Calu3 (cell line): Measurements from ENCODE around the gene OR4K1. TPM values are rescaled to one million over a fixed set of nuclear protein-coding genes. Genes with fewer than 3 reads are reported as not detected.

Source experiments
- BruUV-seq: library from RNA; stranded (reverse); fragments of 400-500 nt; replicated peaks from 2 replicates; lab custom pipeline; 2021; lab: Mats Ljungman, UMichigan
- CTCF ChIA-PET: fragments of 300-600 bp; sonication (Branson Sonifier 250); formaldehyde crosslinking; loops from one replicate; lab custom pipeline; 2022; ENCODE audit warnings: antibody characterized with exemption; lab: Charles Lee
- DNase-seq: peaks from one replicate; pipeline ENCODE4 v3.0.0; 2022
- H3K27ac Mint-ChIP-seq: one replicate; pipeline ENCODE4 v1.8.0; 2022; ENCODE audit warnings: mixed read lengths; ENCODE audit not compliant: unreplicated experiment
- H3K27me3 Mint-ChIP-seq: one replicate; pipeline ENCODE4 v1.8.0; 2022; ENCODE audit warnings: mixed read lengths; ENCODE audit not compliant: unreplicated experiment
- H3K36me3 Mint-ChIP-seq: one replicate; pipeline ENCODE4 v1.8.0; 2022; ENCODE audit warnings: mild to moderate bottlenecking, moderate library complexity, mixed read lengths; ENCODE audit not compliant: insufficient read depth, unreplicated experiment
- H3K4me1 Mint-ChIP-seq: one replicate; pipeline ENCODE4 v1.8.0; 2022; ENCODE audit warnings: mild to moderate bottlenecking, low read depth, mixed read lengths; ENCODE audit not compliant: unreplicated experiment
- H3K4me3 Mint-ChIP-seq: one replicate; pipeline ENCODE4 v1.8.0; 2022; ENCODE audit warnings: mild to moderate bottlenecking, low read depth, moderate library complexity, mixed read lengths; ENCODE audit not compliant: unreplicated experiment
- H3K9me3 Mint-ChIP-seq: one replicate; pipeline ENCODE4 v1.8.0; 2022; ENCODE audit warnings: low read depth, mixed read lengths; ENCODE audit not compliant: unreplicated experiment
- intact Hi-C: fragments of 100-400 bp; cut with micrococcal nuclease; formaldehyde crosslinking; loops from one replicate; pipeline ENCODE4 v1.10.0; 2022; ENCODE audit not compliant: unreplicated experiment
- total RNA-seq: library from RNA; stranded (reverse); gene quantifications from 2 replicates; pipeline ENCODE4 v1.2.3, GENCODE V29; 2022
- TF ChIP-seq, protein P1 (sequence below): fragments of 200-600 bp; IDR thresholded peaks from one replicate; pipeline ENCODE4 v1.8.0; 2022; ENCODE audit warnings: antibody characterized with exemption; ENCODE audit not compliant: unreplicated experiment

Gene OR4K1
- total RNA-seq, 1 experiment from 2014 or later = not detected

DNA sequence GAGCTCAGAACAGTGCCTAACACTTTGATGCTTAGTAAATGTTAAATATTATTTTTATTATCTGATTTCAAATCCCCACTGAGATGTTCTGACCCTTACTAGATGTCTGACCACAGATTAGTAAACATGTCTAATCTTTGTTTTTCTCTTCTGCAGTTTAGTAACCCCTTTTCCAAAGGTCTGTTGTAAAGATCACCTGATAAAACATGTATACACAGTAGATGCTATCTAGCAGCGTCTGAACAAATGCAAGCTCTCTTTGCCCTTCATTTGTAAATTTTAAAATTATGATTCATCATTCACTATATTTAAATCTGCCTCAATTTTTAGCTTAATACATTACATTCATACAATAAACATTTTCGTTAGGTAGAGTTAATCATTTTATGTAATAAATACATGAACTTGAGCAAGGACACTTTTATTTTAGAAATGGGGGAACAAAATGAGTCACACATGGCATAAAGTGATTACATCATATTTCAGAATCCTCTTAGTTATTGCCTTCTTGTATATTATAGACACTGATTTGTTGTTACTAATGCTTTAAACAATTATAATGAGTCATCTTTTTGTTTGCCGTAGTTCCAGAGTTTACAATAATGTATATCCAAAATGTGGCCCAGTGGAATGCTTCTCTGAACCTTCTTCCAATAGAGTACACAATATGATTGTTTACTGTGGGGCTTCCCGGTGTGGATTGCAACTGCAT lies 12.0 kb upstream of the OR4K1 start:
- TF ChIP-seq, protein P1, sequence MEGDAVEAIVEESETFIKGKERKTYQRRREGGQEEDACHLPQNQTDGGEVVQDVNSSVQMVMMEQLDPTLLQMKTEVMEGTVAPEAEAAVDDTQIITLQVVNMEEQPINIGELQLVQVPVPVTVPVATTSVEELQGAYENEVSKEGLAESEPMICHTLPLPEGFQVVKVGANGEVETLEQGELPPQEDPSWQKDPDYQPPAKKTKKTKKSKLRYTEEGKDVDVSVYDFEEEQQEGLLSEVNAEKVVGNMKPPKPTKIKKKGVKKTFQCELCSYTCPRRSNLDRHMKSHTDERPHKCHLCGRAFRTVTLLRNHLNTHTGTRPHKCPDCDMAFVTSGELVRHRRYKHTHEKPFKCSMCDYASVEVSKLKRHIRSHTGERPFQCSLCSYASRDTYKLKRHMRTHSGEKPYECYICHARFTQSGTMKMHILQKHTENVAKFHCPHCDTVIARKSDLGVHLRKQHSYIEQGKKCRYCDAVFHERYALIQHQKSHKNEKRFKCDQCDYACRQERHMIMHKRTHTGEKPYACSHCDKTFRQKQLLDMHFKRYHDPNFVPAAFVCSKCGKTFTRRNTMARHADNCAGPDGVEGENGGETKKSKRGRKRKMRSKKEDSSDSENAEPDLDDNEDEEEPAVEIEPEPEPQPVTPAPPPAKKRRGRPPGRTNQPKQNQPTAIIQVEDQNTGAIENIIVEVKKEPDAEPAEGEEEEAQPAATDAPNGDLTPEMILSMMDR = no peak
- DNase-seq = no peak
- Mint-ChIP-seq H3K4me1 (no peaks in the 10 kb centered on the region), H3K27ac (no peak overlapping the region), H3K4me3 (no peak overlapping the region), H3K36me3 (no peaks in the 10 kb centered on the region), H3K9me3 (no peaks in the 10 kb centered on the region), H3K27me3 (no peaks in the 10 kb centered on the region)
- no TSS peak for BruUV-seq
- CTCF ChIA-PET = no interaction called here
- intact Hi-C loops = no loop called here

DNA sequence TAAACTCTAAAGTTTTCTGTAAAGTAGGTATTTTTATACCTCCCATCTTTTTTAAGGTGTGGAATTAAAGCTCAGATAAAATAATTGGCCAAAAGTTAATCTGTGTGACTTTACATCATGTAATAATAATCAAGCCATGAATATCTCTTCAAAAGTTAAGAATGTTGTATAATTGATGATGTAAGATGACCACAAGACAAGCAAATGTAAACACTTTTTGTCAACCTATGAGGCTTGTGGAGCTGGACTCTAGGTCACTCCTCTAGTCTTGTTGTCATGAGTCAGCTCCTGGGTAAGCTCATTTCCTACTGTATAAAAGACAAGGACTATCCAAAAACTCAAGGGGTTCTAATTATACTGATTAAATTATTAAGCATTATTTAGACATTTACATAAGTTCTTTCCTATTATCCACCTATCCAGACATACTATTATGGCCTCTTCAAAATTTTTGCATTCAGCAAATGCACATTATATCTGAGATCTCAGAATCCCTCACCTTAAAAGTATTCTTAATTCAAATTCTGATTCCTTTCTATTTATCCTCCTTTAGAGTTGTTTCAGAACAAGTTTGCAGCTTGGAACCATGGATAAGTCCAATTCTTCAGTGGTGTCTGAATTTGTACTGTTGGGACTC lies 10.6 kb upstream of the OR4K1 start, which contains the start of gene OR4K5:
Gene OR4K5 (plus strand): TSS at position 587 of the 637 bp plus-strand sequence. CDS start 0 bp downstream, at position 587.
- Mint-ChIP-seq H3K4me1 (no peaks in the 10 kb centered on the region), H3K27me3 (no peaks in the 10 kb centered on the region), H3K4me3 (no peak within 1 kb of the TSS), H3K9me3 (no peaks in the 10 kb centered on the region), H3K27ac (no peak within 1 kb of the TSS), H3K36me3 (no peaks in the 10 kb centered on the region)
- intact Hi-C loops = no loop called here
- BruUV-seq = no TSS peak
- TF ChIP-seq, protein P1 = no peak
- DNase-seq = no peak
- CTCF ChIA-PET = no interaction called here

DNA sequence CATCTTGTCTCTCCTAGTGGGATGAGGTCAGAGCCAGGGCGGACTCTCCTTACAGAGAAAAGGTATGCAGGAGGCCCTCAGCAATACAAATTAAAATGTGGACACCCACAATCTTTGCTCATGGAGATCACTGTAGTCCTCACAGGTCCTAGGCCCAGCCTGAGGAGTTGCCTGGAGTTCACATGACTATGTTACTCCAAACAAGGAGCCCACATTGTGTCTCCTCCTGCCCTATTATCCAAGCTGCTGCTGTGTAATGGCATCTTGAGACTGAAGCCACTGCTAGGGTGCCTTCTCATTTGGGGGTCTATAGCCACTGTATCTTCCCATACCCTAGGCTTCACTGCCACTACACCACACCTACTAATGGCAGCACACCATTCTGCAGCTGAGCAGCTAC lies 11.0 kb downstream of the OR4K1 start:
- no peak overlapping the region for H3K4me3 Mint-ChIP-seq
- intact Hi-C loops = no loop called here
- peaks cover 6% of the 10 kb centered on the region for H3K9me3 Mint-ChIP-seq
- no peaks in the 10 kb centered on the region for H3K27me3 Mint-ChIP-seq
- no peaks in the 10 kb centered on the region for H3K36me3 Mint-ChIP-seq
- CTCF ChIA-PET = no interaction called here
- H3K4me1 Mint-ChIP-seq = no peaks in the 10 kb centered on the region
- BruUV-seq = no TSS peak
- no peak for DNase-seq
- TF ChIP-seq, protein P1 = no peak
- no peak overlapping the region for H3K27ac Mint-ChIP-seq

DNA sequence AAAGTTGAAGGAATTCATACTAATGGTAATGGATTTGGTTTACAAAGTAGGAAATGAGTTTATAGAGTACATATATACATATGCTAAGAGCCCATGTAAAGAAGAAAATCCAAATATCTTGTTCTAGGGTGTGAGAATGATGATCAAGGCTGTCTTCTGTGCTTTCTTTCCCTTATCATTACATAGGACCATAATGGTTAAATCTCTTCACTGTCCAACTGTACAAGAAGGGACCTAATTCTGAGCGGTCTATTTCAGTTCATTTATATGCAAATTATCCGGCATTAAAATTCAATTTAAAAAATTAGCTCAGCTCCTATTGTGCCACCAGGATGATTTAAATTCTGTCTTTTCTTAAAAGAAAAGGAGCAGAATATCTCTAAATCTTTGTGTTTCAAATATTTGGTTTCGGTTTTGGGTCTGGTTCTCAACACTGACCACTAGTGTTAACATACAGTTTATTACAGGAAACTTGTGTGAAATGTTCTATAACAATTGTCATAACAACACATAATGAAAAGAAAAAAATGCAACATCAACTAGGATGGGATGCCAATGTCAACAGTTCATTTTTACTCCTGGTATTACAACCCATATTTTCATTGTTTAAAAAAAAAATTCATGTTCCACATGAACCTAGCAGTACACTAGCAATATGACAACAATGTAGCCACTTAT lies 16.8 kb downstream of the OR4K1 start:
- H3K4me3 Mint-ChIP-seq = no peak overlapping the region
- H3K9me3 Mint-ChIP-seq = peaks cover 3% of the 10 kb centered on the region
- H3K27ac Mint-ChIP-seq = no peak overlapping the region
- BruUV-seq = no TSS peak
- CTCF ChIA-PET = no interaction called here
- DNase-seq = no peak
- H3K4me1 Mint-ChIP-seq = no peaks in the 10 kb centered on the region
- intact Hi-C loops = no loop called here
- no peaks in the 10 kb centered on the region for H3K27me3 Mint-ChIP-seq
- TF ChIP-seq, protein P1 = no peak
- no peaks in the 10 kb centered on the region for H3K36me3 Mint-ChIP-seq
